ENCODE data around the gene S100A10.

- TF ChIP-seq POLR2AphosphoS5 (IDR thresholded peaks at IDR 0.05) = no peak
- no peak for TF ChIP-seq CTCF (IDR thresholded peaks at IDR 0.05 in 8 of 11, conservative IDR thresholded peaks at IDR 0.05 in 3 of 11)
These were observed 5.2 kb downstream of the S100A10 start for GRCh38 chr1:151988405-151988923.
